Measurements from ENCODE around the gene IQCN.

IQCN gene

DNA sequence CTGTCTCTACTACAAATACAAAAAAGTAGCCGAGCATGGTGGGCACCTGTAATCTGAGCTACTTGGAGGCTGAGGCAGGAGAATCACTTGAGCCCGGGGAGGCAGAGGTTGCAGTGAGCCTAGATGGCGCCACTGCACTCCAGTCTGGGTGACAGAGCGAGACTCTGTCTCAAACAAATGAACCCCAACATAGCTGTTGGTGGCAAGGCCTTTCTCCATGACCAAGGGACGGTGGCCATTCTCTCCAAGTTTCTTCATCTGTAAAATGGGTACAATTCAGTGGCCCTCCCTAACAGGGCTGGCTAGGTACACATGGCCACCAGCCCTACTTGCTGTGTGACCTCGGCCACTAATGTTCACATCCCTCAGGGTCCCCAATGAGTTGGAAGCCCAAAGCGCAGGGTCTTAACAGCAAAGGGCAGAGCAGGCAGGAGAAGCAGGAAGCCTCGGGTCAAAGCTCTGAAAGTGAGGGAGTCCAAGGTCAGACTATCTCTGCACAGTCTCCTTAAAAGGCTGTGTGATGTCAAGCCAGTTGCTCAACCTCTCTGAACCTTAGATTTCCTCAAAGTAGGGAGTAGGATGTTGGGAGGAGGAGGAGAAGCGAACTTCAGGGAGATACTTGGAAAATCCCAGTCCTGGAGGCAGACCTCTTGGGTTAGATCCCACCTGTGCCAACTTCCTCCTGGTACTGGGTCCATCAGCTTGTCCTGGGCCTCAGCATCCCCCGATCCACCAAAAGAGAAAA is 4.4 kb upstream of the IQCN start:
- H3K4me3 Mint-ChIP-seq: peak overlapping the region; percentile 95
- CTCF ChIA-PET: interaction anchor here (0.6 to 9.5 kb wide), 24 partner anchors 9 to 619 kb away, joined by 3 to 236 read pairs (median 6); partner anchors contain the start of genes LSM4, PGPEP1, PIK3R2 and RAB3A
- peaks cover 4% of the 10 kb centered on the region for H3K27me3 Mint-ChIP-seq
- DNase-seq: peak; percentile 71
- no peaks in the 10 kb centered on the region for H3K9me3 Mint-ChIP-seq
- H3K27ac Mint-ChIP-seq: peak overlapping the region; percentile 99
- peaks cover 55% of the 10 kb centered on the region for H3K4me1 Mint-ChIP-seq
- H3K36me3 Mint-ChIP-seq: peaks cover 49% of the 10 kb centered on the region

DNA sequence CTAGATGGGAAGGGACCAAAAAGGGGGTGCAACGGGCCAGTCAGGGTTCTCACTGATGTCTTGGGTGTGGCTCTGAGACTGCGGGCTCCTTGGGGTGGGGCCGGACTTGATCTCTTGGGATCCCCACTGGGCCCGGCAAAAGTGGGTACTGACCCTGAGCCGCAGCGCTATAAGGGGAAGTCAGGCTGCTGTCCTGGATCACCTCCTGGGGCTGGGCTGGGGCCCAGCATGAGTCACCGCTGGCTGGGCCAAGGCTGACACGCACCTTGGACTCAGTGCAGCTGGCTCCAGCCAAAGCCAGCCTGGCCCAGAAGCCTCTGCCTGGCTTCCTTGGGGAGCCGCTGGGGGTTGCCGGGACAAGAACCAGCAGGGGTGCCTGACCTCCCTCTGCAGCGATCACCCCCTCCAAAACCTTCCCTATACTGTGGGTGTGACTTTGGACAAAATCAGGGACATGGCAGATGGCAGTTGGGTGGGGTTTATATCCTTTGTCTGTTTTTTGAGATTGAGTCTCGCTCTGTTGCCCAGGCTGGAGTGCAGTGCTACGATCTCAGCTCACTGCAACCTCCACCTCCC is 617 bp upstream of the IQCN start:
- Mint-ChIP-seq H3K4me1 (peaks cover 38% of the 10 kb centered on the region), H3K36me3 (peaks cover 50% of the 10 kb centered on the region), H3K27me3 (peaks cover 4% of the 10 kb centered on the region), H3K27ac (no peak overlapping the region), H3K9me3 (no peaks in the 10 kb centered on the region), H3K4me3 (no peak overlapping the region)
- no peak for DNase-seq
- CTCF ChIA-PET: interaction anchor here (0.7 to 9.5 kb wide), 5 partner anchors 36 to 56 kb away, joined by 3 to 236 read pairs (median 4); partner anchors contain the start of gene LSM4

DNA sequence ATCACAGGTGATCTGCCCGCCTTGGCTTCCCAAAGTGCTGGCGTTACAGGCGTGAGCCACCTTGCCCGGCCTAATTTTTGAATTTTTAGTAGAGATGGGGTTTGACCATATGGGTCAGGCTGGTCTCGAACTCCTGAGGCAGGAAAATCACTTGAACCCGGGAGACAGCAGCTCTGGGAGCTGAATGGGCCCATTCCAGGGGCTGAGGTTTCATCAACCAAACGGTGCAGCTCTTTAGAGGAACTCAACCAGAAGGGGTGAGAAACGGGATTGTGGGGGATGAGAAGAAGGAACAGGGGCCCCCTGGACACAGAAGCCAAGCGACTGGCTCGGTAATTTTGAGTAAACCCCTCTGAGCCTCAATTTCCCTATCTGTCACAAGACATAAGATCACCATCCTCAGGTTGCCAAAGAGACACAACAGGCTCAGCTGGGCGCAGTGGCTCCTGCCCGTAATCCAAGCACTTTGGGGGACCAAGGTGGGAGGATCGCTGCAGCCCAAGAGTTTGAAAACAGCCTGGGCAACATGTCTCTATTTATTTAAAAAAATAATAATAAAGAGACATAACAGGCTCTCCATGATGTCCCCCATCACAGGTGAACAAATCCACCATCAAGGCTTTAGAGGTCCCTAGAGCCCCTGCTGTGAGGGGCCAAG is 562 bp downstream of the IQCN start:
- no peak for DNase-seq
- Mint-ChIP-seq H3K4me1 (peaks cover 31% of the 10 kb centered on the region), H3K27me3 (no peaks in the 10 kb centered on the region), H3K4me3 (no peak overlapping the region), H3K27ac (no peak overlapping the region), H3K9me3 (no peaks in the 10 kb centered on the region), H3K36me3 (peaks cover 40% of the 10 kb centered on the region)
- CTCF ChIA-PET: interaction anchor here (1.5 to 9.5 kb wide), 2 partner anchors 44 to 55 kb away, joined by 7 to 236 read pairs; partner anchors contain the start of gene LSM4

DNA sequence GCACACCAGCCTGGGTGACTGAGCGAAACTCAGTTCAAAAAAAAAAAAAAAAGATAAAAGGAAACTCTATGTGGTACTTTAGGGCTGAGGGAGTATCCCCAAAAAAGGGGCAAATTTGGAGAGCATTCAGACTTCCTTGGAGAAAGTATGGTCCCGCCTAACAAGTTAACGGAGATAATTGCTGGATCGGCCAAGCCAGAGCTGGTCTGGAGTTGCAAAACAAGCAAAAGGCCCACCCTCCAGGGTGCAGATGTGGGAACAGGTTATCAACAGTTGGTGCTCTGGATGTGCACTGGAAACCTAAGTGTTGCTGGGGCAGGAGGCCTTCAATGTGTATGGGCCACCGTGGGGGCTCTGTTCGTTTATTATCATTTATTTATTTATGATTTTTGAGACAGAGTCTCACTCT is 2.8 kb downstream of the IQCN start:
- CTCF ChIA-PET: interaction anchor here (0.6 to 1.7 kb wide), 4 partner anchors 16 to 126 kb away, joined by 3 to 7 read pairs (median 3); partner anchors contain the start of gene LRRC25
- Mint-ChIP-seq H3K4me1 (peaks cover 17% of the 10 kb centered on the region), H3K9me3 (no peaks in the 10 kb centered on the region), H3K27me3 (no peaks in the 10 kb centered on the region), H3K36me3 (peaks cover 38% of the 10 kb centered on the region), H3K27ac (peak overlapping the region; percentile 52), H3K4me3 (no peak overlapping the region)
- DNase-seq: no peak

DNA sequence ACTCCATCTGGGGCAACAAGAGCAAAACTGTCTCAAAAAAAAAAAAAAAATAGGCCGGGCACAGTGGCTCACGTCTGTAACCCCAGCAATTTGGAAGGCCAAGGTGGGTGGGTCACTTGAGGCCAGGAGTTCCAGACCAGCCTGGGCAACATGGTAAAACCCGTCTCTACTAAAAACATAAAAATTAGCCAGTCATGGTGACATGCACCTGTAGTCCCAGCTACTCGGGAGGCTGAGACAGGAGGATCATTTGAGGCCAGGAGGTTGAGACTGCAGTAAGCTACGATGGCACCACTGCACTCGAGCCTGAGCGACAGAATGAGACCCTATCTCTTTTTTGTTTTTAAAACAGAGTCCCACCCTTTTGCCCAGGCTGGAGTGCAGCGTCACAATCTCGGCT is 3.9 kb downstream of the IQCN start:
- Mint-ChIP-seq H3K4me3 (no peak overlapping the region), H3K27me3 (no peaks in the 10 kb centered on the region), H3K4me1 (peaks cover 11% of the 10 kb centered on the region), H3K9me3 (no peaks in the 10 kb centered on the region), H3K36me3 (peaks cover 36% of the 10 kb centered on the region), H3K27ac (no peak overlapping the region)
- CTCF ChIA-PET: interaction anchor here (1.4 to 2.9 kb wide), 2 partner anchors 9 to 58 kb away, joined by 6 to 16 read pairs; no protein-coding TSS in a partner anchor
- DNase-seq: no peak

DNA sequence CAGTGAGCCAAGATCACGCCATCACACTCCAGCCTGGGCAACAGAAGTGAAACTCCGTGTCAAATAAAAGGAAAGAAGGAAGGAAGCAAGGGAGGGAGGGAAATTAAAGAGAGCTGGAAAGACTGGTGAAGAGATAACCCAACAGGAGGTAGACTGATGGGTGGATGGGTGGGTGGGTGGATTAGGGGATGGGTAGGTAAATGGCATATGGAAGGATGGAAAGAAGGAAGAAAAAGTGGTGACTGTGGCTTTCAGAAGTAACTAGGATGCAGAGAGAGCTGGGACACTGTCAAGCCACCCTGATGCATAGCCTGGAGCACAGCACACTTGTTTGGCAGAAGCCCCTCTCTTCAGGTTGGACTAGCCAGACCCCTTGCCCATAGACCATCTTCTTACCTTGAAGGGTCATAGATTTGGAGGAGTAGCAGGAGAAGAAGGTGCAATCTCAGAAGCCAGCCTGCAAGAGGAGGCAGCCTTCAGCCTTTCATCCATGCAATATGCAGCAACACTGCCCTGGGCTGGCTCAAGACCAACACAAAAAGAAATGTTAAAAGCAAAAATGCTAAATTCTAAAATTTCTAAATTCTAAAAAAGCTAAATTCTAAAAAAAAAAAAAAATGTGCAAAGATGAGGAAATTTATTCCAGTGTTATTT is 5.1 kb downstream of the IQCN start:
- no peak for DNase-seq
- Mint-ChIP-seq H3K36me3 (peaks cover 25% of the 10 kb centered on the region), H3K27me3 (no peaks in the 10 kb centered on the region), H3K4me3 (no peak overlapping the region), H3K4me1 (peaks cover under 1% of the 10 kb centered on the region), H3K27ac (no peak overlapping the region), H3K9me3 (no peaks in the 10 kb centered on the region)
- CTCF ChIA-PET: interaction anchor here (1.4 to 2.9 kb wide), 2 partner anchors 10 to 59 kb away, joined by 6 to 16 read pairs; no protein-coding TSS in a partner anchor

DNA sequence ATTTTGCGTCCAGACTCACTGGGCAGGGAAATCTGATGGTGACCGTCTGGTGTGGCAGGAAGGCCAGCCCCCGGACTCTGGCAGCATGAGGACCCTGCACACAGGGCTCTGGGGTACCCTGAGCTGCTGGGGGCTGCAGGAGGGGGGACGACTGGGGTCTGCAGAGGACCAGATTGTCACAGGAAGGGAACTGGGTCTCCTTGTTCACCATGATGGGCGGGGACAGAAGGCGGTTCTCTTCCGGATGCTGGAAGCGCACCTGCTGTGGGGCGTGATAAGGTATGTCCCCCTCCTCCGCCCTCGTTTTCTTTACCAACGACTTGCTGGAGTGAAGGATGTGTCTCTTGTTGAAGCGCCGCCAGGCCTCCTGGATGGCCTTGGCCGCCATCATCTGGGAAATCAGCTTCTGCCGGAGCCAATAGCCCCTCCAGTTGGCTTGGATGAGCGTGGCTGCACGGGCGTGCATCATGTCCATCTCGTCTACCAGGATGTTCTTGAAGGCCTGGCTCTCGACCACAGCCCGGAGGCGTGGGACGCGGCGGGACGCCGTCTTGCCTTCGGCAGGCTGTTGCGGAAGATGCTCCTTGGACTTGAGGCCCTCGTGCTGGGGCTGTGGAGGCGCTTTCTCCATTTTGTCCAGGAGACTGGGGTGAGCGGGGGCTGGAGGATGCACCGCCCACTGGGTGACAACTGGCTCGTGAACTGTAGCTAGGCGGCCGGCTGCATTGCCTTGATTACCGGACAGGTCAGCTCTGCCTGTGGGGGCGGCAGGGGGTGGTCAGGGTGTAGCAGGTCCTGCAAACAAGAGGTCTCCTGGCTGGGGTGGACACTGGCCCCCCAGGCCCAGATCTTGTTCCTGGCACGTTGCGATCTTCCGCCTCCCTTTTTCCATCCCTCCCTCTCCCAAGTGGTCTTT is 7.2 kb downstream of the IQCN start:
- peak overlapping the region; percentile 42 for H3K27ac Mint-ChIP-seq
- DNase-seq: no peak
- H3K4me3 Mint-ChIP-seq: no peak overlapping the region
- CTCF ChIA-PET: no interaction called here
- peaks cover 18% of the 10 kb centered on the region for H3K36me3 Mint-ChIP-seq
- H3K4me1 Mint-ChIP-seq: no peaks in the 10 kb centered on the region
- H3K9me3 Mint-ChIP-seq: no peaks in the 10 kb centered on the region
- no peaks in the 10 kb centered on the region for H3K27me3 Mint-ChIP-seq

DNA sequence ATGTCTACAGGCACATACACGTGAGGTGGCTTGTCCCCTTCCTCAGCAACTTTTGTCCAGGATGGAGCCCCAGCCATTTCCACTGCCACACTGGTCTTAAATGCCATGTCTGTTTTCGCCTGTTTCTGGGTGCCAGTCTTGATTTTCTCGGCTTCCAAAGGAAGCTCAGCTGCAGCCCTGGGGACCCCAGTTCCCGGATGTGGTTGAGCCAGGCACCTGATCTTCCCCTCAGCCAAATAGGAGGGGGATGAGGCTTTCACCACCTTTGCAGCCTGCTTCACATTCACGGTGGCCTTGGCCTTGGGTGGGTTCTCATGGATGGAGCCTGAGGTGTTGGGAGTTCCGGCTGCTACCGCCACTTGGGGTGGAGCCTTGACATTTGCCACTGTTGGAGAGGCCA is 8.7 kb downstream of the IQCN start:
- CTCF ChIA-PET: interaction anchor here (0.6 kb wide), 1 partner anchor 52 kb away, joined by 3 read pairs; no protein-coding TSS in a partner anchor
- H3K27me3 Mint-ChIP-seq: no peaks in the 10 kb centered on the region
- no peaks in the 10 kb centered on the region for H3K4me1 Mint-ChIP-seq
- H3K4me3 Mint-ChIP-seq: no peak overlapping the region
- no peaks in the 10 kb centered on the region for H3K9me3 Mint-ChIP-seq
- no peak overlapping the region for H3K27ac Mint-ChIP-seq
- no peak for DNase-seq
- peaks cover 18% of the 10 kb centered on the region for H3K36me3 Mint-ChIP-seq

DNA sequence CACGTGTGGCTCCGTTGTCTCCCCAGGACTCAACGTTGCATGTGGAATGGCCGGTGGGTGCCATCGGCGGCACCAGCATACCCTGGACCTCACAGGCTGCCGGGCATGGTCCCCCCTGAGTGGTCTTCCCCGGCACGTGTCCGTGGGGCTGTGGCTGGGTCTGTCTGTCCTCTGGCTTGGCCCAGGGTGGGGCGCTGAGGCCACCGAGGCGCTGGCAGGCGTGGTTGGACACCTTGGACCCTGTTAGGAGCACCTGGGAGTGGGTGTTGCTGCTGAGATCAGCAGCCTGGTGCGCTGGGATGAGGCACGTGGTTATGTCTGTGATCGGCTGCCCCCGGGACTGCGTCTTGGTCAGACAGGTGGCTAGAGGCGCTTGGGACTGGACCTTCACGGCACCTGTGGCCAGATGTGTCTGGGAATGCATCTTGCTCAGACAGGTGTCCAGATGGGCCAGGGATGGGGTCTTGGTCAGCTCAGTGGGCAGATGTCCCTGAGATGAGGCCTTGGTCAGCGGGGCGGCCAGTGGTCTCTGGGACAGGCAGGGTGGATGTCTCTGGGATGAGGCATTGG is 9.2 kb downstream of the IQCN start:
- H3K27ac Mint-ChIP-seq: no peak overlapping the region

DNA sequence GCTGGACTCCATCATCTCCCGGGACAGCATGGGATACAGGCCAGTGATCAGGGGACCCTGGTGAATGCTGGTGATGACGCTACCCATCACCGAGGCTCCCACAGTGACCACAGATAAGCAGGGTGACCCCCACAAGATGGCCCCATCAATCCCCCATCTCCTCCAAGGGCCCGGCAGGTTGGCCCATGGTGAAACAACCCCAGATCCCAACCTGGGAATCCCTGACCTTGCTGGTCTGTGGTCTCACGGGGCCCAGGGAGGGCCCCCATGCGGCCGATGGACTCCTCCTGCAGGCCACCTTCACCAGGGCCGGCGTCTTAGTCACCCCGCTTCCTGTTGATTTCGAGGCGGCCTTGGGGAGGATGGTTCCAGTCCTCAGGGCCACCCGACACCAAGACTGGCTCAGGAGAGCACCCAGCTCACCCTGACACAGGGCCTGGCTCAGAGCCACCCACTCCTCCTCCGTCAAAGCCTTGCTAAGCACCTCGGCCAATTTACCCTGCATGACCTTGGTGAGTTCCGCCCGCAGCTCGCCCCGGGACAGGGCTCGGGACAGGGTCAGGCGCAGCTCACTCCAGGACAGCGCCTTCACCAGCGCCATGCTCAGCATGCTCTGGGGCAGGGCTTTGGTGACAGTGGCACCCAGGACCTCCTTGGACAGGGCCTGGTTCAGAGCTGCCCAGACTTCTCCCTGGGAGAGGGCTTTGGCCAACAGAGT is 10.0 kb downstream of the IQCN start:
- H3K9me3 Mint-ChIP-seq: no peaks in the 10 kb centered on the region
- H3K4me1 Mint-ChIP-seq: no peaks in the 10 kb centered on the region
- no peak overlapping the region for H3K27ac Mint-ChIP-seq
- DNase-seq: no peak
- CTCF ChIA-PET: interaction anchor here (0.7 kb wide), 1 partner anchor 64 kb away, joined by 3 read pairs; no protein-coding TSS in a partner anchor
- H3K36me3 Mint-ChIP-seq: peaks cover 18% of the 10 kb centered on the region
- H3K27me3 Mint-ChIP-seq: no peaks in the 10 kb centered on the region
- H3K4me3 Mint-ChIP-seq: no peak overlapping the region

More for the DNA sequence above, 9.2 kb downstream of the IQCN start:
- Mint-ChIP-seq H3K4me1 (no peaks in the 10 kb centered on the region), H3K36me3 (peaks cover 18% of the 10 kb centered on the region), H3K4me3 (no peak overlapping the region), H3K9me3 (no peaks in the 10 kb centered on the region), H3K27me3 (no peaks in the 10 kb centered on the region)
- no peak for DNase-seq
- CTCF ChIA-PET: interaction anchor here (0.6 kb wide), 1 partner anchor 52 kb away, joined by 3 read pairs; no protein-coding TSS in a partner anchor

DNA sequence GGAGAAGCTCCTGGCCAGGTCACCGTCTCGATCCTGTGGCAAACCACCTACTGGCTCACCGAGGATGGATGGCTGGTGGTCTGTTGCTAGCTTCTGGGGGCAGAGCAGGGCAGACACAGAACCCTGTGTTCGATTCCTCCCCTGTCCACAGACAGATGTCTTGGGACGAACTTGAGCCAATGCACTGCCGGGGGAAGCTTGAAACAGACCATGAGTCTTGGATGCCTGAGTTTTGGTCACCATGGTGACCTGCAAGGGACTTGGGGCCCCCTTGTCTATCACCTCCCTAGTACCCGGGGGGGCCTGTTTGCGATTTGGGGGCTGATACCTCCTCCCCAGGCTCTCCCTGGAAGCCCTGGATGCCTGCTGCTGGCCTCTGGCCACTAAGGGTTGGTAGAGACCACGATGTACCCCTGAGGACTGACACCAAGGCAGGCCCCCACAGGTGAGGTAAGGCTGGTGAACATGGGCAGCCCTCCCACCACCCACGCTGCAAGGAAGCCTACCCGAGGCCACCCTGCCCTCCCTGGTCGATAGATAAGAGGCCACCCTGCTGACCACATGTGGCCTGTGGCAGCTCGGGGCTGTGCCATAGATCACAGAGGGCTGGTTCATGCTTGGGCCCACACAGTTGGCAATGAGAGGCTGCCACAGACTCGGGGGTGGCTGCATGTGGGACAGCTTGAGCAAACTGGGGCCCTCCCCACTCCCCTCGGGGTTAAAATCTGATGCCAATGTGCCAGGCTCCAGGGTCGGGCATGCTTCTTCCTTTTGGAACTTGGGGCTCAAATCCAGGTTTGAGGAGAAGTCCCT is 10.7 kb downstream of the IQCN start:
- CTCF ChIA-PET: interaction anchor here (0.7 to 1.7 kb wide), 3 partner anchors 10 to 65 kb away, joined by 3 to 6 read pairs (median 4); no protein-coding TSS in a partner anchor
- peaks cover 15% of the 10 kb centered on the region for H3K36me3 Mint-ChIP-seq
- DNase-seq: no peak
- H3K9me3 Mint-ChIP-seq: no peaks in the 10 kb centered on the region
- no peaks in the 10 kb centered on the region for H3K27me3 Mint-ChIP-seq
- no peaks in the 10 kb centered on the region for H3K4me1 Mint-ChIP-seq
- H3K4me3 Mint-ChIP-seq: no peak overlapping the region
- no peak overlapping the region for H3K27ac Mint-ChIP-seq

DNA sequence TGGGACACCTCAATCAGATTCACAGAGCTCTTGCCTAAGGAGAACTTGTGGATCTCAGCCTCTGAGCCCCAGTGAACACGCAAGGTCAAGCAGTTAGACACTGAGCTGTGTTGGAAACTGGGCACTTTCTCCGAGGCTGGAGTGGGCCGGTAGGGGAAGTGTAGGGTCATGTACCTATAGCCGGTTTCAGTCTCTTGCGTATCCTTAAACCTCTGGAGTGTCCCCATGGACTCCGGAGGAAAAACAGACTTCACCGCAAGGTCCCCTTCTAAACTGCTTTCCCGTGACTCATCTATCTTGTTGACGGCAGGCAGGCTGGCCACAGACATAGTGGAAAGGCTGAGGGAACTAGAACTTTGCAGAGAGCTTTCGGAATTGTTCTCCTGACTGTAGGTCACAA is 11.3 kb downstream of the IQCN start:
- DNase-seq: no peak
- Mint-ChIP-seq H3K27me3 (no peaks in the 10 kb centered on the region), H3K4me1 (no peaks in the 10 kb centered on the region), H3K9me3 (no peaks in the 10 kb centered on the region), H3K27ac (no peak overlapping the region), H3K4me3 (no peak overlapping the region), H3K36me3 (peaks cover 11% of the 10 kb centered on the region)
- CTCF ChIA-PET: interaction anchor here (0.6 to 1.7 kb wide), 3 partner anchors 9 to 16 kb away, joined by 3 to 6 read pairs (median 4); no protein-coding TSS in a partner anchor
